Activated CD4-positive, alpha-beta T cell treated with anti-CD3 and anti-CD28 coated beads, Interleukin-2, amount 50 U/mL, for 16 hours (primary cell): ENCODE data around the gene MARCHF4.
A peak's percentile ranks its signal among the peaks of the same experiment; 100 is the strongest.

Source experiments
- DNase-seq: peaks from one replicate; pipeline ENCODE4 v3.0.0-alpha.2; 2020

Gene MARCHF4

GRCh38 chr2:216348756-216349308 is 23.5 kb downstream of the MARCHF4 start:
- peak; percentile 81 for DNase-seq

DNA sequence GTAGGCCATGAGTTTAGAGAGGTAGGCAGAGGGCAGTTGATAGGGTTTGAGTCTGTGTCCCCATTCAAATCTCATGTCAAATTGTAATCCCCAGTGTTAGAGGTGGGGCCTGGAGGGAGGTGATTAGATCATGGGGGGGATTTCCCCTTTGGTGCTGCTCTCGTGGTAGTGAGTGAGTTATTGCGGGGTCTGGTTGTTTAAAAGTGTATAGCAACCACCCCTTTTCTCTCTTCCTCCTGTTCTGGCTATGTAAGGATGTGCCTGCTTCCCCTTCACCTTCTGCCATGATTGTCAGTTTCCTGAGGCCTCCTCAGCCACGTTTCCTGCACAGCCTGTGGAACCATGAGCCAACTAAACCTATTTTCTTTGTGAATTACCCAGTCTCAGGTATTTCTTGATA is 25.5 kb downstream of the MARCHF4 start:
- no peak for DNase-seq

- no peak for DNase-seq
These were observed 26.4 kb downstream of the MARCHF4 start for GRCh38 chr2:216345846-216346245.

DNA sequence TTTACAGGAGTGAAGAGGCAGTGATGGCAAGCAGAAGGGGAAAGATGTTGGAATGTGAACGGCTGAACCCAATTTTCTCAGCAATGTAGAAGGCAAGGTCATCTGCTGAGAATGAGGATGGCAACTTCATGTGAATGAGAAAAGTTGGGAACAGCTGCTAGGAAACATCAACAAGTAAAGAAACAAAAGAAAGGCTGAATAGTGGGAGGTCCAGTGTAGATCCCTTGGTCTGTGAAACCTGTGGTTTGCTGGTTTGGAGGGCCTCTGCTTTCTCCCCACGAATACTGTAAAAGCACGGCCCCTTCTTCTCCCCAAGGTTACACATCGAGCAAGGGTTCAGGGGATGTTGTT is 27.4 kb downstream of the MARCHF4 start:
- no peak for DNase-seq

DNA sequence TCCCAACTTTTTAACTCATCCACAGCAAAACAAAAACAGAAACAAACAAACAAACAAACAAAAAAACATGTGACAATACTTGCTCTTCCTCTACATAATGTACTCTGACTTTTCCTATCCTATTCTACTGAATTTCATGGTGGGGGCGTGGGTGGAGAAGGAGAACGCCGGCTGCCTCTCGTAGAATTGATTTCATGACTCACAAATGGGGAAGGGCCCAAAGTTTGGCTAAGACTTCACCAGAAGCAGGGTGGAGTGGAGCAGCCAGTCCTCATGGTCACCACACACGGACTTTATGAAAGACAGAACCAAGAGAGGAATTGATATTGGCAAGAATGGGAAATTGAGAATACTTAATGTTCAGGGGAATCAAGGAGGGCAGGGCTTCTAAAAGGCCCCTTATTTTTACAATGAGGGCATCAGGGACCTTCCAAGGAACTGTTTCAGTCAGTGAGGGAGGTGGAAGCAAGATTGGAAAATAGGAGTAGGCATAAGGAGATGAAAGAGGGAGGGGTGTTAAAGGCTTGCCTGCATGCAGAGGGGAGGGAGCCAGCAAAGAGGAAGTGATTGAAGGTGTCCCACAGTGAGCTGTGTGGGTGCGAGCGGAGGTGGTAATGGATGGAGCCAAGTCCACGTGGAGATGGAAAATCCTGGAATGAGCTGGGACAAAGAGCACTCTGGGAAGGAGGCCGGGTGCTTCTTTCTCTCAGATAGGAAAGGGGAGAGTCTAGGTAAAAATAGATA is 27.9 kb downstream of the MARCHF4 start:
- DNase-seq = no peak

- no peak for DNase-seq
These were observed 28.9 kb downstream of the MARCHF4 start for GRCh38 chr2:216343221-216343980.

- no peak for DNase-seq
These were observed 31.2 kb downstream of the MARCHF4 start for GRCh38 chr2:216341121-216341520.

DNA sequence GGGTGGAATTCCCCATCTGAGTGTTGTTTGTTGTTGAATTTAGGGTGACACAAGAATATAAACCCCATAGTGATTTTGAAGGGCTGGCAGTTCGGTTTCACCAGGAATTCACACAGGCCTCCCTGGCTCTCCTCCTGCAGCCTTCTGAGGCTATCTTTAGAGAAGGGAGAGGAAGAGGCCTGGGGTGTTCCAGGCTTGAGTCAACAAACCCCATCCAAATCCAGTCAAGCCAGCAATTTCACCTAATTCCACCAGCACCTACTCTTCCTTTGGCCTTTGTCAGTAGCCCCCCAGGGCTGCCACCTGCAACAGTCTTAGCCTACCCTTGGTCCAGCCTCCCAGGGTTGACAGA is 32.0 kb downstream of the MARCHF4 start:
- no peak for DNase-seq

GRCh38 chr2:216339456-216340279 is 32.6 kb downstream of the MARCHF4 start:
- no peak for DNase-seq

DNA sequence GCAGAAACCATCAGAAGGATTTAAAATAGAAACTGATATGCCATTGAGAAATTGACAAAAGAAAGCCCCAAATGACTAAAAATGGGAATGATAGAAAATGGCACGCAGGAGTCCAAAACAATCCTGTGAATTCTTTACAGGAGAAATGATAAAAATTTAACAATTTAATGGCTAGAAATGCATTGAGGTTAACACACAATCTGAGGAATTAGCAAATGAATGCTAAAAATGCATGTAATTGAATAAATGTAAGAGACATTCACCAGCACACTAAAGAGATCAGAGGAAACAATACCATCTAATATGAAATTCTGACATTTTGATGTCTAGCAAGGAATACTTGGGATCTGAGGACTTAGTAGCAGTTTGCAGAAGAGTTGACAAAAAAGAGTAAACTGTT is 37.0 kb downstream of the MARCHF4 start:
- no peak for DNase-seq

DNA sequence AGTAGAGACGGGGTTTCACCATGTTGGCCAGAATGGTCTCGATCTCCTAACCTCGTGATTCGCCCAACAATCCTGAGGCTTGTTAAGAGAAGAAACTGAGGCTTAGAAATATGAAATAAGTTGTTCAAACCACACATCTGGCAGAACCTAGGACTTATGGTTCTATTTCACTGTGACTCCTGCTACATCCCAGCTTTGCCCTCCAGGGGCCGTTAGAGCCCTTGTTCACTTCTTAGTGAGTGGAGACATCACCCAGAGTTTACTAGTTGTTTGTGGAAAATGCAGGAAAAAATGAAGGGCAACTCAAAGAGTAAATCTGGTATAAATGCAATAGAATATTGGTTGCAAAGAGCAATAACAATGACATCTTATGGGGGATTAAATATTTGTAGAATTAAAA is 43.9 kb downstream of the MARCHF4 start:
- no peak for DNase-seq

DNA sequence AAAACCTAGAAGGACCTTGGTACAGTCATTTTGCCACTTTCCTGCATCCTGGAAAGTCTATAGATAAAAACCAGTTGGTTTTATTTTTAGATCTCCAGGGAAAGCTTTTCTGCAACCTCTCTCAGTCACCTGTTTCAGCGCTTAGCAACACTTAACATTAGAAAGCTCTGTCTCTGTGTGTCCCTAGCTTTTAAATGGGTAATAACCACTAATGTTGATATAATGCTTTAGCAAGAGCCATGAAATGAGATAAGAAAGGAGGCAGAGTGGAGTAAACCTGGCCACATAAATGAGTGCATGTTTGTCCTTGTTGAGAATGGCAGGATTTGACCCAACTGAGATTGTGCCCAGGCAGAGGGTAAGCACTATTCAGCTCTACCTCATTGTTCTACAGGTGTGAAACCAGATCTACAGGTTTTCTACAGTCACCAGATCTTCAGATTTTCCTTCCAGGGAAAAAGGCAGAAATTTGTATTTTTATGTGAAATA is 44.8 kb downstream of the MARCHF4 start:
- no peak for DNase-seq
